ENCODE measurements around the gene RAPGEFL1. TPM values are rescaled to one million over a fixed set of nuclear protein-coding genes. Genes with fewer than 3 reads are reported as not detected.

RAPGEFL1 gene
- total and polyA plus RNA-seq, 2 donors (not counting 3 experiments of a cell fraction or from before 2014, with no cell fraction given) = 8.6 to 11.8 TPM

DNA sequence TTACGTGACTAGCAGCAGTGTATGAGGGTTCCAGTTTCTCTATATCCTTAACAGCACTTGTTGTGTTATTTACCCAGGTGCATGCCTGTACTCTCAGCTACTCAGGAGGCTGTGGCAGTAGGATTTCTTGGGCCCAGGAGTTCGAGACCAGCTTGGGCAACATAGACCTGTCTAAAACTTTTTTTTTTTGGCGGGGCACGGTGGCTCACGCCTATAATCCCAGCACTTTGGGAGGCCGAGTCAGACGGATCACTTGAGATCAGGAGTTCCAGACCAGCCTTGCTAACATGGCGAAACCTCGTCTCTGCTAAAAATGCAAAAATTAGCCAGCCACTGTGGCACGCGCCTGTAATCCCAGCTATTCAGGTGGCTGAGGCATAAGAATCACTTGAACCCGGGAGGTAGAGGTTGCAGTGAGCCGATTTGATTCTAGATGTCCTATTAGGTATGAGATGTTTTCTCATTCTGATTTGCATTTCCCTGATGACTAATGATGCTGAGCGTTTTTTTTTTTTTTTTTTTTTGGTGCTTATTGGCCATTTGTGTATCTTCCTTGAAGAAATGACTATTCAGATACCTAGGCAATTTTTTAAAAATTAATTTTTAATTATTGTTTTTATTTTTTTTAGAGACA is 23.6 kb upstream of the RAPGEFL1 start:
- Histone ChIP-seq H4K20me1 (replicated peaks; ENCODE audit: control insufficient read depth, extremely low read depth, insufficient read depth, low read length) (no peaks in the 10 kb centered on the region), H3K9ac (replicated peaks; ENCODE audit: extremely low read depth, insufficient read depth, low read length) (no peak overlapping the region), H3K27ac (ENCODE audit: insufficient read depth, low read depth, low read length) (no peak overlapping the region), H3K9me1 (replicated peaks; ENCODE audit: control insufficient read depth, extremely low read depth, insufficient read depth, low read length) (no peaks in the 10 kb centered on the region), H3K79me2 (ENCODE audit: control insufficient read depth, insufficient read depth, low read length) (peaks cover 67% of the 10 kb centered on the region), H2AFZ (ENCODE audit: low read depth, low read length) (no peak overlapping the region), H3K4me1 (ENCODE audit: control insufficient read depth, extremely low read depth, insufficient read depth, low read length) (no peaks in the 10 kb centered on the region), H3K4me3 (replicated peaks in 1 of 3; ENCODE audit: insufficient read depth in 1 of 3, low read depth in 1 of 3, low read length in 3 of 3) (no peak overlapping the region), H3K36me3 (ENCODE audit: control insufficient read depth in 2 of 2, extremely low read depth in 1 of 2, insufficient read depth in 2 of 2, low read length in 2 of 2) (peaks cover 10 to 20% of the 10 kb centered on the region in 2 experiments), H3K27me3 (ENCODE audit: control insufficient read depth in 2 of 2, insufficient read depth in 2 of 2, low read length in 2 of 2) (no peaks in the 10 kb centered on the region), H3K9me3 (replicated peaks; ENCODE audit: control insufficient read depth, insufficient read depth, low read length) (no peaks in the 10 kb centered on the region), H3K4me2 (ENCODE audit: insufficient read depth, low read length) (no peak overlapping the region)
- dilution Hi-C loops (cut with MboI; ENCODE audit: extremely low pct_ligation_motif_present, low sequenced_read_pairs) (no loop called here), intact Hi-C loops (cut with micrococcal nuclease) (no loop called here)
- BruUV-seq (replicated peaks) = no TSS peak
- FAIRE-seq = no peak
- ChIA-PET CTCF (no interaction called here), POLR2A (no interaction called here)
- no peak for DNase-seq (ENCODE audit: low read depth, low spot score)
- no peak for TF ChIP-seq FOS (IDR thresholded peaks at IDR 0.05; ENCODE audit: borderline replicate concordance, insufficient read depth, low read length)
- no peak for TF ChIP-seq MYC (IDR thresholded peaks at IDR 0.05; ENCODE audit: low read depth, low read length)
- TF ChIP-seq, protein P1, sequence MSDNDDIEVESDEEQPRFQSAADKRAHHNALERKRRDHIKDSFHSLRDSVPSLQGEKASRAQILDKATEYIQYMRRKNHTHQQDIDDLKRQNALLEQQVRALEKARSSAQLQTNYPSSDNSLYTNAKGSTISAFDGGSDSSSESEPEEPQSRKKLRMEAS (IDR thresholded peaks at IDR 0.05; ENCODE audit: insufficient read depth, insufficient read length) = no peak
- TF ChIP-seq GATA2 (IDR thresholded peaks at IDR 0.05; ENCODE audit: insufficient read depth, insufficient read length, low read depth, low read length) = no peak
- no peak for TF ChIP-seq POLR2AphosphoS5 (IDR thresholded peaks at IDR 0.05; ENCODE audit: insufficient read depth, low read depth, low read length)
- no peak for TF ChIP-seq POLR2A (IDR thresholded peaks at IDR 0.05; ENCODE audit: low read depth, low read length)

DNA sequence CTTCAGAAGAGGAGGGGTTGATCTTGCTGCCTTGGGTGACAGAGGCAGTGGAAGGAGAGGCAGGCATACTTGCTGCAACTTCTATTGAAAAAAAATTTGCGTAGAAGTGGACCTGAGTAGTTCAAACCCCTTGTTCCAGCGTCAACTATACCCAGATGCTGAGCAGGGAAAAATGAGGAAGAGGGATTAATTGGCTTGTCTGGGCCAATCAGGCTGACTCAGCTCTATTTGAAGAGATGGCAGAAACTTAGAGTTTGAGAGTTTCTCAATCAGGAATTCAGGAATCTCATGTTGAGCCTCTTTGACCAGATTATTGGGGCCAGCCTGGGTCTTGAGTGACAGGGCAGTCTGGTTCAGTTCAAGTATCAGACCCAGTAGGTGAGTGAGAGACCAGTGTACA is 19.3 kb upstream of the RAPGEFL1 start:
- no peaks in the 10 kb centered on the region for H3K4me1 ChIP-seq (ENCODE audit: control insufficient read depth, extremely low read depth, insufficient read depth, low read length)
- ChIA-PET CTCF (interaction anchor here (1.2 to 1.4 kb wide), 2 partner anchors 34 to 35 kb away, joined by 3 read pairs; no protein-coding TSS in a partner anchor), POLR2A (interaction anchor here (0.5 kb wide), 1 partner anchor 18 kb away, joined by 3 read pairs; the partner anchor contains the start of gene CASC3)
- H3K4me3 ChIP-seq (replicated peaks in 1 of 3; ENCODE audit: insufficient read depth in 1 of 3, low read depth in 1 of 3, low read length in 3 of 3) = no peak overlapping the region
- H4K20me1 ChIP-seq (replicated peaks; ENCODE audit: control insufficient read depth, extremely low read depth, insufficient read depth, low read length) = no peaks in the 10 kb centered on the region
- H3K9me3 ChIP-seq (replicated peaks; ENCODE audit: control insufficient read depth, insufficient read depth, low read length) = no peaks in the 10 kb centered on the region
- TF ChIP-seq JUN (IDR thresholded peaks at IDR 0.05; ENCODE audit: borderline replicate concordance, insufficient read depth, insufficient read length, low read depth) = no peak
- dilution Hi-C loops (cut with MboI; ENCODE audit: extremely low pct_ligation_motif_present, low sequenced_read_pairs) (no loop called here), intact Hi-C loops (cut with micrococcal nuclease) (no loop called here)
- BruUV-seq (replicated peaks) = no TSS peak
- DNase-seq (ENCODE audit: low read depth, low spot score) (no peak), FAIRE-seq (no peak)
- H3K4me2 ChIP-seq (ENCODE audit: insufficient read depth, low read length) = no peak overlapping the region
- H3K27ac ChIP-seq (ENCODE audit: insufficient read depth, low read depth, low read length) = no peak overlapping the region
- H2AFZ ChIP-seq (ENCODE audit: low read depth, low read length) = no peak overlapping the region
- H3K79me2 ChIP-seq (ENCODE audit: control insufficient read depth, insufficient read depth, low read length) = peaks cover 54% of the 10 kb centered on the region
- no peaks in the 10 kb centered on the region for H3K9me1 ChIP-seq (replicated peaks; ENCODE audit: control insufficient read depth, extremely low read depth, insufficient read depth, low read length)
- H3K9ac ChIP-seq (replicated peaks; ENCODE audit: extremely low read depth, insufficient read depth, low read length) = no peak overlapping the region
- H3K27me3 ChIP-seq (ENCODE audit: control insufficient read depth in 2 of 2, insufficient read depth in 2 of 2, low read length in 2 of 2) = no peaks in the 10 kb centered on the region
- peaks cover 16 to 21% of the 10 kb centered on the region in 2 experiments for H3K36me3 ChIP-seq (ENCODE audit: control insufficient read depth in 2 of 2, extremely low read depth in 1 of 2, insufficient read depth in 2 of 2, low read length in 2 of 2)

Data from endothelial cell of umbilical vein (primary cell).